NK-92 treated with Interleukin-12 subunit alpha and Interleukin-12 subunit beta, amount 100 ng/mL, for 24 hours (cell line): ENCODE results near the gene HAT1.
A peak's percentile ranks its signal among the peaks of the same experiment; 100 is the strongest.

Source experiments
- DNase-seq: peaks from one replicate; lab custom pipeline; 2025; lab: John Stamatoyannopoulos, UW

The HAT1 gene

DNA sequence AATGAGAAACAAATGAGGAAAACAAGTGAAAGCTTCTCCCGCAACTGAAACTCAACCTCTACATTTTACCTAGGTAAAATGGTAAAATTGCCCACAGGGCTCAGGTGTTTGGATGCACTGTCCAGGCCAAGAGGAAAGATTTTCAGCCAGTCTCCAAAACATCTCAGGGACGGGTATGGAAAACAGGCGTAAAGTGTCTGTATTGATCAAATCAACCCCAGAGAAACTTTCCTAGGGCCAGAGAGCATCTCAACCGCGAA, 361 bp upstream of the HAT1 start:
- no peak for DNase-seq

DNA sequence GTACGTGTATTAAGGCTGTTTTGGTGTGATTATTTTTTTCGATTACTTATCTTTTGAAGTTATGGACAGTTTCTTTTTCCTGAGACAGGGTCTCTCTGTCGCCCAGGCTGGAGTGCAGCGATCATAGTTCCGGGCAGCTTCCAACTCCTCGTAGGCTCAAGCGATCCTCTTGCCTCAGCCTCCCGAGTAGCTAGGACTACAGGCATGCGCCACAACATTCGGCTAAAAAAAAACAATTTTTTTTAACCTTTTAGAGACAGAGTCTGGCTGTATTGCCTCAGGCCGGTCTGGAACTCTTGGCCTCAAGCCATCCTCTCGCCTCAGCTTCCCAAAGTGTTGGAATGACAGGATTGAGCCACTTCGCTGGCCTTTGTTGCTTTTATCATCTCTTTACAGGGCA, 945 bp downstream of the HAT1 start:
- no peak for DNase-seq

- DNase-seq: no peak
Observed at GRCh38 chr2:171924170-171924942, 2.1 kb downstream of the HAT1 start.

DNA sequence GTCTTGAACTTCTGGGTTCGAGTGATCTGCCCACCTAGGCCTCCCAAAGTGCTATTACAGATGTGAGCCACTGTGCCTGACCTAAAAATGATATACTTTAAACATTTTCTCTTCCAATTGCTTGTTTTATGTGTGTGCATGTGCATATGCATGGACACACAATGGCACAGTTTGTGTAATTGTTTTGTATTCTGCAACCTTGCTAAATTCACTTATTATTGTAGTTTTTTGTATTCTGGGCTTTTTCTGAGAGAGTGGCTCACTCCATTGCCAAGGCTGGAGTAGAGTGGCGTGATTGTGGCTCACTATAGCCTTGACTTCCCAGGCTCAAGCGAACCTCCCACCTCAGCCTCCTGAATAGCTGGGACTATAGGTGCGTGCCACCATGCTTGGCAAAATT, 8.1 kb downstream of the HAT1 start:
- no peak for DNase-seq

GRCh38 chr2:171939058-171939742, 16.9 kb downstream of the HAT1 start:
- no peak for DNase-seq

- peak; percentile 20 for DNase-seq
Observed at GRCh38 chr2:171939743-171940071, 17.4 kb downstream of the HAT1 start.

- no peak for DNase-seq
Observed at GRCh38 chr2:171941316-171941699, 19.0 kb downstream of the HAT1 start.

GRCh38 chr2:171943869-171944268, 21.6 kb downstream of the HAT1 start:
- no peak for DNase-seq

- DNase-seq: no peak
Observed at GRCh38 chr2:171952276-171952675, 30.0 kb downstream of the HAT1 start.

GRCh38 chr2:171952748-171953147, 30.5 kb downstream of the HAT1 start:
- no peak for DNase-seq

- DNase-seq: no peak
Observed at GRCh38 chr2:171956135-171956825, 34.0 kb downstream of the HAT1 start.

DNA sequence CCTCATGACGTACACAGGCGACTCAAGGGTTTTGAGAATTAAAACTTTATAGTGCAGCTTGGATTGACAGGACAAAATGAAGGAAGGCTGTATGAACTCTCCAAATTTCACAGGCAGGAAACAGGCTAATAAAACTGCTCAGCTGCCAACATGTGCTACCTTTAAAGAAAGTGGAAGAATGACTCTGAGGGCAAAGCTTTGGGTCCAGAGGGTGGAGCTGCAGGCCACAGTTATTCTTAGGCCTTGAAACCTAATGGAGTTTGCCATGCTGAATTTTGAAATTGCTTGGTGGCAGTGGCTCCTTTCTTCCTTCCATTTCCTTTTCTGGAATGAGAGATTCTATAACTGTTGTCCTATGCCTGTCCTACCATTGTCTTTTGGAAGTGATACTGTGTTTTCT, 34.8 kb downstream of the HAT1 start:
- no peak for DNase-seq

DNA sequence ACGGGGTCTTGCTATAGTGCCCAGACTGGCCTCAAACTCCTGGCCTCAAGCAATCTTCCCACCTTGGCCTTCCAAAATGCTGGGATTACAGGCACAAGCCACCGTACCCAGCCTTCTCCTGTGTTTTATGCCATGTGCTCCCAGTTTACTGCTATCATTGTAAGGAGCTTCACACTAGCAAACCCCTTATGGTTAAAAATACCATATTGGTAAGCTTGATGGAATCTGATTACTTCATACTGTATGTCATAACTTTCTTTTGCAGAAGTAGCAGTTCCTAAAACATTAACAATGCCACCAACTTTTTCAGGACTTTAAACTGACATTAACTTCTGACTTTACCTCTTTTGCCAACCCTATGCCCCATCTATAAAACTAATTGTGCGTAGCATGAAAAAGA, 36.2 kb downstream of the HAT1 start:
- no peak for DNase-seq

DNA sequence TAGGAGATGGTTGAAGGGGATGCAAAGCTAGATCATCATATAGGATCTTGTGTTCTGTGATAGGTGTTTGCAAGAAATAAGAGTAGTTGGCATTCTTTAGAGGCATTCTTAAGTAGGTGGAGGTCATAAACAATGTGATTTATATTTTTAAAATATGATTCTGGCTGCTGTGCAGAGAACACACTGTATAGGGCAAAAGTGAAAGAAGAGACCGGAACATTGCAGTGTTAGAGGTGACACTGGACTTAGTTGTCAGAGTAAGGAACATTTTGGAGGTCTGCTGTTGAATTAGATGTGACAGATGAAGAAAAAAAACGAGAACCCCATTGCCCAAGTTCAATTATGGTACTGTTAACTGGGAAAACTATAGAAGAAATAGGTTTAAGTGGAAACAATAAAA, 37.7 kb downstream of the HAT1 start:
- no peak for DNase-seq

GRCh38 chr2:171960570-171960969, 38.3 kb downstream of the HAT1 start:
- no peak for DNase-seq

- no peak for DNase-seq
Observed at GRCh38 chr2:171963198-171963597, 40.9 kb downstream of the HAT1 start.

GRCh38 chr2:171964308-171964707, 42.0 kb downstream of the HAT1 start:
- DNase-seq: no peak

- no peak for DNase-seq
Observed at GRCh38 chr2:171965238-171965637, 43.0 kb downstream of the HAT1 start.

DNA sequence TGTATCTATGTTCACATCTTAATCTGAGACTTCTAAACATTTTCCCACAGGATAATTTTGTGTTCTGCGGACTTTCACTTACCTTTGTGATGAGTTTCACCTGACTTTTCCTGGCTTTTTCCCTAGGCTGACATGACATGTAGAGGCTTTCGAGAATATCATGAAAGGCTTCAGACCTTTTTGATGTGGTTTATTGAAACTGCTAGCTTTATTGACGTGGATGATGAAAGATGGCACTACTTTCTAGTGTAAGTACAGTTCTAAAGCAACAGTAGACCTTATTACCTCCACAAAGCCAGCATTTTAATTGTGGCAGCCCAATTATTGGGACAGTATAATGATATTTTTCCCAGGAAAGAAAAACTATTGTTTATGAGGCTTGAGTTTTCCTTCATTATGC, 43.4 kb downstream of the HAT1 start:
- no peak for DNase-seq

DNA sequence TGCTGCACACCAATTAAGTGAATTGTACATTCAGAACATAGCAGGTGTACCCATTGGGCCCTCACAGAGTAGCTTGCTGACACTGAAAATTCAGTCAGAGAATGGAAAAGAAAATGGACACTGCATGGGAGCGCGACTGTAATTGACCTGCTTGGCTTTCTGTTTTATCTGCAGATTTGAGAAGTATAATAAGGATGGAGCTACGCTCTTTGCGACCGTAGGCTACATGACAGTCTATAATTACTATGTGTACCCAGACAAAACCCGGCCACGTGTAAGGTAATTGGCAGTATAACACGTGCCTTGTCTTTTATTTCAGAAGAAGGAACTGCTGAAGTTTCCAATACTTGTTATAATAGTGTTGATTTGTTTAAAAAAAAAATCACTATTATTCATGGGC, 44.0 kb downstream of the HAT1 start:
- DNase-seq: no peak

DNA sequence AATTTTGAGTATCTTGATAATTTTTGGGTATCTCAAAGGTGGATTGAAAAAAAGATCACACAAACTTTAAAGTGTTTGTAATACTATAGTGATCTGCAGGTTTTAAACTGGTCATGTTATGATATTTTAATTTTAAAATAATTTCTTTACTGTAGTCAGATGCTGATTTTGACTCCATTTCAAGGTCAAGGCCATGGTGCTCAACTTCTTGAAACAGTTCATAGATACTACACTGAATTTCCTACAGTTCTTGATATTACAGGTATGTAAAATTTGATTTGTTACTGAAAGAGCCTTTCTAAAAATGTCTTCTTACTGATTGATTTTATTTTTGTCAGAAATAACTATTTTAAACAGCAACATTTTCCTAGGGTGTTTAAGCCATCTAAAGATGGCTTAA, 44.4 kb downstream of the HAT1 start:
- no peak for DNase-seq

DNA sequence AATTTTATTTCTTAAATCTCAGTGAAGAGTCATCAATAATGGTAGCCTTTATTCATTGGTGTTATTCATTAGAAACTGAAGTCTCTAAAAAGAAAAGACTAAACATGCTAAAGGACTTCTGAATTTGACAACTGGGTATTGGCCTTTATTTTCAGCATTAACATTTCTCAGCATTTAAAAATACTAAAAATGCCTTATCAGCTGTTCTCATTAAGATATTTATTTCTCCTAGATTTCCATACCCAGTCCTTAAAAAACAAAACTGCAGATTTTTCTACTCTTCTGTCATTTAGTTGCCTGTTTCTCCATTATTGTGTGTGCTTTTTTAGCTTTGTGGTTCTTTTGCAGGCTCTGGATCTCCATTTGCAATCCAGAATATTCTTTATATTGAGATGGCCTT, 46.2 kb downstream of the HAT1 start:
- no peak for DNase-seq

DNA sequence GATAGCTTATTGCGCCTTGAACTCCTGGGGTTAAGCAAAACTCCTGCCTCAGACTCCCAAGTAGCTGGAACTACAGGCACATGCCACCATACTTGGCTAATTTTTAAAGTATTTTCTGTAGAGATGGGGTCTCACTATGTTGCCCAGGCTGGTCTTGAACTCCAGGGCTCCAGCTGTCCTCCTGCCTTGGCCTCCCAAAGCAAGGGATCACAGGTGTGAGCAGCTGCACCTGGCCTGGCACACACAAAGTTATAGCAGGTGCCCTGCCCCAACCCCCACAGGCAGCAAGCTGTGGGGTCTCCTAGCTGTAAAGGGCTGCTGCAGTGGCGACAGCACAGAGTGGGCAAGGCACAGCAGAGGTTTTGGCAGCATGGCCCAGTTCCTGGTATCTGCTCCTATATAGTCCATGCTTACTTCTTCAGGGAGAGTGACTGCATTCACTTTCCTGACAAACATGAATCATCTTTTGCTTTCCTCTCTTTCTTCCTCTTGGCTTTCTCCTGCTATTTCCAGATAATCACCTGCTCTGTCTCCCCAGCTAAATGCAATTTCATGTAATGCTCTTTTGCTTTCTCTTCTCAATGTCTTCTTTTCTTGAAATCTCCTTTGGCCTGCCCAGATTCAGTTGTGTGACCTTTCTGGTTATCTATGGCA, 50.2 kb downstream of the HAT1 start:
- no peak for DNase-seq
